ENCODE results near the gene SHC2.

Gene SHC2

DNA sequence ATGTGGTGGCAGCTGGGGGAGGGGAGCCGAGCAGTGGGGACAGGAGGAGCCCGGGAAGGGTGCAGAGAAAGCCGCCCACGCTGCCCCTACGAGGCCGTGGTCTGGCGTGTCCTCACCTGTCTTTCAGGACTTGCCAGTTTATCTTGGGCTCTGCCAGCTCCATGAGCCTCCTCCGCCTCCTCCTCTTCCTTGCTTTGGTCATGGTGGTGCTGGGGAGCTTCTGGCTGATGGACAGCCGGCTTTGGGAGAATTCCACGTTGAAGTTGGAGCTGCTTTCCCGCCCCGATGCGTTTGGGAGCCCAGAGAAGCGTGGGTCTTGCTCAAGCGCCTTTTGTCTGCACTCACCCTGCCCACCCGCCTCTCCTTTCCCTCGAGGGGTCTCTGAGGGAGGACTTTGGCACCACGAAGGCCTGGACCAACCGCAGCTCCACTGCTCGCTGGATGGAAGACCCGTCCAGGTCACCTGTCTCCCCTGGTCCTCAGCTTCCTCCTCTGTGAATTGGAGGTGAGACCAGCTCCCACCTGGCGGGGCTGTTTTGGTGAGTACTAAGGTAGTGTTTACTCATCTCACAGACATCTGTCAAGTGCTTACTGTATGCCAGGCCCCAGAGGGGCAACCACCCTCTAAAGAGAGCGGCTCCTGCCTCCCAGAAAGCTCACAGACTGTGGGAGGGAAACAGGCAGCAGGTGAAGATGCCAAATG, 86.5 kb downstream of the SHC2 start:
- TF ChIP-seq, protein P1, sequence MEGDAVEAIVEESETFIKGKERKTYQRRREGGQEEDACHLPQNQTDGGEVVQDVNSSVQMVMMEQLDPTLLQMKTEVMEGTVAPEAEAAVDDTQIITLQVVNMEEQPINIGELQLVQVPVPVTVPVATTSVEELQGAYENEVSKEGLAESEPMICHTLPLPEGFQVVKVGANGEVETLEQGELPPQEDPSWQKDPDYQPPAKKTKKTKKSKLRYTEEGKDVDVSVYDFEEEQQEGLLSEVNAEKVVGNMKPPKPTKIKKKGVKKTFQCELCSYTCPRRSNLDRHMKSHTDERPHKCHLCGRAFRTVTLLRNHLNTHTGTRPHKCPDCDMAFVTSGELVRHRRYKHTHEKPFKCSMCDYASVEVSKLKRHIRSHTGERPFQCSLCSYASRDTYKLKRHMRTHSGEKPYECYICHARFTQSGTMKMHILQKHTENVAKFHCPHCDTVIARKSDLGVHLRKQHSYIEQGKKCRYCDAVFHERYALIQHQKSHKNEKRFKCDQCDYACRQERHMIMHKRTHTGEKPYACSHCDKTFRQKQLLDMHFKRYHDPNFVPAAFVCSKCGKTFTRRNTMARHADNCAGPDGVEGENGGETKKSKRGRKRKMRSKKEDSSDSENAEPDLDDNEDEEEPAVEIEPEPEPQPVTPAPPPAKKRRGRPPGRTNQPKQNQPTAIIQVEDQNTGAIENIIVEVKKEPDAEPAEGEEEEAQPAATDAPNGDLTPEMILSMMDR (IDR thresholded peaks at IDR 0.05; ENCODE audit: low read length, missing control alignments): no peak
- H3K4me3 ChIP-seq (replicated peaks; ENCODE audit: low read depth, low read length): no peak overlapping the region
- no peak for DNase-seq (ENCODE audit: low read depth)

GRCh38 chr19:373391-374182, 87.2 kb downstream of the SHC2 start:
- H3K4me3 ChIP-seq (replicated peaks; ENCODE audit: low read depth, low read length): no peak overlapping the region
- TF ChIP-seq, protein P1 (IDR thresholded peaks at IDR 0.05; ENCODE audit: low read length, missing control alignments): no peak
- no peak for DNase-seq (ENCODE audit: low read depth)

DNA sequence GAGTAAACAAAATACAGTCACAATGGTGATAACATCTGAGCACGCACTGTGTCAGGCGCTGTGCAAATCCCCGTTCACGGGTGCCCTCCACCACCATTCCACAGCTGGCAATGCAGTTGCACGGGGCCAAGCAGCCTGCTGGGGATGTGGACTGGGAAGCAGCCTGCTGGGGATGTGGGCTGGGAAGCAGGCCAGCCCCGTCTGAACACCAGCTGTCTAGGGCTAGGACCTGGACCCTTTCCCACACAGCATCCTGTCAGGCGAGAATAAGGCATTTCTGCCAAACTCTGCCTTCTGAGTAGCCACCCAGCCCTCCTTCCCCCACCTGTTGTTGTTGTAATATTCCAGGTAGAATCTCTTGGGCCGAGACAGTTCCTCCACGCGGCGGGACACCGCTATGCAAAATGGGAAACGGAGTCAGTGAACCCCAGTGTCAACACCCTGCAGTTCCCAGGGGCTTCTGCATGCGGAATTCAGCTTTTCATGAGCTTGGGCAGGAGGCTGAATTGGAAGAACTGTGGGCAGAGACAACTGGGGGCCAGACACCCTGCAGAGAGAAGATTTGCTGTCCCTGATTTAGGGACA, 88.4 kb downstream of the SHC2 start:
- peak; percentile 78 for DNase-seq (ENCODE audit: low read depth)
- TF ChIP-seq, protein P1 (IDR thresholded peaks at IDR 0.05; ENCODE audit: low read length, missing control alignments): no peak

GRCh38 chr19:371501-372168, 89.2 kb downstream of the SHC2 start:
- DNase-seq (ENCODE audit: low read depth): peak; percentile 7
- H3K4me3 ChIP-seq (replicated peaks; ENCODE audit: low read depth, low read length): no peak overlapping the region
- TF ChIP-seq, protein P1 (IDR thresholded peaks at IDR 0.05; ENCODE audit: low read length, missing control alignments): no peak

More for the DNA sequence above, 88.4 kb downstream of the SHC2 start:
- no peak overlapping the region for H3K4me3 ChIP-seq (replicated peaks; ENCODE audit: low read depth, low read length)

DNA sequence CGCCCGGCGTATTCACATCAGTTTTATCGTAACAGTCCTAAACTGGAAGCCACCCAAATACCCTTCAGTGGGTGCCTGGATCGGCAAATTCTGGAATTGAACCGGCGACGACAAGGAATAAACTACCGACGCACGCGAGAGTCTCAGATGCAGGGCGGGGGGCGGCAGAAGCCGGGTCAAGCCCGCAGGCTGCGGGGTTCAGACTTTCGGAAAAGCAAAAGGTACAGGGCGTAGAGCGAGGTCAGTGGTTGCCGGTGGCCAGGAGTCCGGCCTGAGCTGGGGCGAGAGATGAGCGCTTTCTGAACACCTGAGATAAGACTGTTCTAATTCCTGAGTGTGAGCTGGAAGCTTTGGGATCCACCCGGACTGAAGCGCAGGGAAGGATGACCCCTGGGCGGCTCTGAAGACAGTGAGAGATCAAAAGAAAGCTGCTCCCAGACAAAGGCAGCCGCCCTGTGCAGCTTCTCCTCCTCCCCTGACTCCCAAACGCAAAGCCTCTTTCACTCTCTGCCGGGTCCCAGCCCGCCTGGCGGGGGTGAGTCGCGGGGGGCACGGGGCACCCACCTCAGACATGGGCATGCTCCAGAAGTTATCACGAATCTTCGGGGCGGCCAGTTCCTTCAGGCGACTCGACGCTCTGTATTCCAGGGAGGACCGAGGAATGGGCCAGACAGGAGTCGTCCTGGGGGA, 90.0 kb downstream of the SHC2 start:
- no peak for DNase-seq (ENCODE audit: low read depth)
- no peak overlapping the region for H3K4me3 ChIP-seq (replicated peaks; ENCODE audit: low read depth, low read length)
- TF ChIP-seq, protein P1 (IDR thresholded peaks at IDR 0.05; ENCODE audit: low read length, missing control alignments): no peak

GRCh38 chr19:369876-370275, 91.0 kb downstream of the SHC2 start:
- TF ChIP-seq, protein P1 (IDR thresholded peaks at IDR 0.05; ENCODE audit: low read length, missing control alignments): no peak
- DNase-seq (ENCODE audit: low read depth): no peak
- no peak overlapping the region for H3K4me3 ChIP-seq (replicated peaks; ENCODE audit: low read depth, low read length)

Data from fibroblast of pulmonary artery (primary cell).